Measurements from ENCODE around the gene ASTL.

The ASTL gene

GRCh38 chr2:96120091-96120720 is 18.1 kb downstream of the ASTL start:
- TF ChIP-seq SNAI2 (CRISPR knock-in tag; IDR thresholded peaks at IDR 0.05) = no peak
- TF ChIP-seq CSRNP3 (CRISPR knock-in tag; IDR thresholded peaks at IDR 0.05) = no peak
- TF ChIP-seq ZFP3 (CRISPR knock-in tag; IDR thresholded peaks at IDR 0.05) = no peak
- TF ChIP-seq ZNF565 (CRISPR knock-in tag; conservative IDR thresholded peaks at IDR 0.05; ENCODE audit: low read depth) = no peak
- no peak for TF ChIP-seq CSDC2 (CRISPR knock-in tag; IDR thresholded peaks at IDR 0.05)
- no peak for TF ChIP-seq BACH2 (CRISPR knock-in tag; IDR thresholded peaks at IDR 0.05; ENCODE audit: borderline replicate concordance)
- no peak for TF ChIP-seq OSR1 (CRISPR knock-in tag; IDR thresholded peaks at IDR 0.05)
- no peak for TF ChIP-seq ISL1 (CRISPR knock-in tag; IDR thresholded peaks at IDR 0.05)
- no peak for TF ChIP-seq TSHZ2 (CRISPR knock-in tag; IDR thresholded peaks at IDR 0.05)
- TF ChIP-seq ZNF8 (CRISPR knock-in tag; IDR thresholded peaks at IDR 0.05) = no peak
- TF ChIP-seq PPARA (CRISPR knock-in tag; IDR thresholded peaks at IDR 0.05; ENCODE audit: borderline replicate concordance) = no peak
- no peak for TF ChIP-seq TCF4 (CRISPR knock-in tag; IDR thresholded peaks at IDR 0.05; ENCODE audit: borderline replicate concordance)
- no peak for TF ChIP-seq ESRRG (CRISPR knock-in tag; IDR thresholded peaks at IDR 0.05)
- no peak for TF ChIP-seq RARB (CRISPR knock-in tag; IDR thresholded peaks at IDR 0.05)
- ATAC-seq = no peak

GRCh38 chr2:96119389-96119751 is 18.9 kb downstream of the ASTL start:
- ATAC-seq = no peak
- TF ChIP-seq PPARA (CRISPR knock-in tag; IDR thresholded peaks at IDR 0.05; ENCODE audit: borderline replicate concordance) (no peak), CREB5 (CRISPR knock-in tag; IDR thresholded peaks at IDR 0.05; ENCODE audit: low read depth) (no peak), PATZ1 (CRISPR knock-in tag; IDR thresholded peaks at IDR 0.05; ENCODE audit: borderline replicate concordance) (no peak), ZFP3 (CRISPR knock-in tag; IDR thresholded peaks at IDR 0.05) (no peak), ZNF8 (CRISPR knock-in tag; IDR thresholded peaks at IDR 0.05) (no peak), ZC3H10 (CRISPR knock-in tag; IDR thresholded peaks at IDR 0.05) (no peak), ZNF565 (CRISPR knock-in tag; conservative IDR thresholded peaks at IDR 0.05; ENCODE audit: low read depth) (no peak), CSDC2 (CRISPR knock-in tag; IDR thresholded peaks at IDR 0.05) (no peak), TCF4 (CRISPR knock-in tag; IDR thresholded peaks at IDR 0.05; ENCODE audit: borderline replicate concordance) (no peak), ESRRG (CRISPR knock-in tag; IDR thresholded peaks at IDR 0.05) (no peak), OSR1 (CRISPR knock-in tag; IDR thresholded peaks at IDR 0.05) (no peak), BACH2 (CRISPR knock-in tag; IDR thresholded peaks at IDR 0.05; ENCODE audit: borderline replicate concordance) (no peak)

GRCh38 chr2:96118698-96119388 is 19.5 kb downstream of the ASTL start:
- ATAC-seq = no peak

More at GRCh38 chr2:96118698-96119388, 19.5 kb downstream of the ASTL start:
- TF ChIP-seq PATZ1 (CRISPR knock-in tag; IDR thresholded peaks at IDR 0.05; ENCODE audit: borderline replicate concordance) (no peak), SNAI2 (CRISPR knock-in tag; IDR thresholded peaks at IDR 0.05) (no peak), ARNTL (CRISPR knock-in tag; IDR thresholded peaks at IDR 0.05; ENCODE audit: borderline replicate concordance, low read depth) (no peak), CSDC2 (CRISPR knock-in tag; IDR thresholded peaks at IDR 0.05) (no peak), ZC3H10 (CRISPR knock-in tag; IDR thresholded peaks at IDR 0.05) (no peak), ESRRG (CRISPR knock-in tag; IDR thresholded peaks at IDR 0.05) (no peak), BACH2 (CRISPR knock-in tag; IDR thresholded peaks at IDR 0.05; ENCODE audit: borderline replicate concordance) (no peak), TSHZ2 (CRISPR knock-in tag; IDR thresholded peaks at IDR 0.05) (no peak), PPARA (CRISPR knock-in tag; IDR thresholded peaks at IDR 0.05; ENCODE audit: borderline replicate concordance) (no peak)
